D721Med (cell line): ENCODE measurements around the gene GOLGA5.

Experiments
- DNase-seq: peaks from one replicate; pipeline ENCODE4 v3.0.0; 2011; ENCODE audit warnings: low spot score; ENCODE audit not compliant: insufficient read length
- FAIRE-seq: peaks from 2 replicates; lab custom pipeline; 2011; peaks lifted over from hg19 to GRCh38; lab: Jason Lieb, UNC
- CTCF ChIP-seq: IDR thresholded peaks from 2 replicates; pipeline ENCODE4 v1.5.1; 2012; ENCODE audit warnings: mild to moderate bottlenecking, control low read depth; ENCODE audit not compliant: insufficient read depth; ENCODE audit errors: missing control alignments

Gene GOLGA5

GRCh38 chr14:92877757-92878431 is 83.8 kb downstream of the GOLGA5 start:
- no peak for DNase-seq
- no peak for FAIRE-seq
- no peak for TF ChIP-seq CTCF

- no peak for DNase-seq
- FAIRE-seq = no peak
- TF ChIP-seq CTCF = no peak
Measured at GRCh38 chr14:92880351-92880750, 86.2 kb downstream of the GOLGA5 start.

DNA sequence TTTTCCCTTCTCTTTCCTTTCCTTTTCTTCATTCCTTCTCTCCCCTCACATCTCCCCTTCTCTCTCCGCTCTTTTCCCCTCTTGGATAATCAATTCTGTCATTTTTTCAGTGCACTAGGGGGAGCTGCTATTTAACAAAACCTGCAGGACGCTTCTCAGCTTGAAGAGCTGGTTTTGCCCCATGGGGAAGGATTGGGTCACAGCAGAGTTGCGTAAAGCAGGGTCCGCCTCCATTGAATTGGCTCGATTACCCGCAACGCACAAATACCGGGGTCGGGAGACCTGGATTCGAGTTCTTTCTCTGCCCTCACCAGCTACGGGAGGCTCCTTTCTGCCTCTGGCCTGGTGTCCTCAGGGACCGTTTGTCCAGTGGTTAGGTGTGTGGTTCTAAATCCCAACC is 86.7 kb downstream of the GOLGA5 start:
- no peak for DNase-seq
- peak; percentile 57 for TF ChIP-seq CTCF
- FAIRE-seq = no peak

GRCh38 chr14:92883066-92883465 is 89.0 kb downstream of the GOLGA5 start:
- FAIRE-seq (no peak), DNase-seq (no peak)

GRCh38 chr14:92884410-92884809 is 90.3 kb downstream of the GOLGA5 start:
- no peak for FAIRE-seq
- DNase-seq = no peak
- TF ChIP-seq CTCF = no peak

More at GRCh38 chr14:92883066-92883465, 89.0 kb downstream of the GOLGA5 start:
- TF ChIP-seq CTCF = no peak

GRCh38 chr14:92885279-92886061 is 91.4 kb downstream of the GOLGA5 start:
- FAIRE-seq (no peak), DNase-seq (no peak)
- TF ChIP-seq CTCF = no peak

- FAIRE-seq (peak; percentile 94), DNase-seq (peak; percentile 49)
- TF ChIP-seq CTCF = no peak
Measured at GRCh38 chr14:92886337-92886736, 92.2 kb downstream of the GOLGA5 start.
